ENCODE data around the gene DNAH10.
"Not testable (repeated sequence)": the region's sequence is repeated elsewhere in the genome, so short reads cannot be mapped to it uniquely, and the experiment has no call there.

The DNAH10 gene

DNA sequence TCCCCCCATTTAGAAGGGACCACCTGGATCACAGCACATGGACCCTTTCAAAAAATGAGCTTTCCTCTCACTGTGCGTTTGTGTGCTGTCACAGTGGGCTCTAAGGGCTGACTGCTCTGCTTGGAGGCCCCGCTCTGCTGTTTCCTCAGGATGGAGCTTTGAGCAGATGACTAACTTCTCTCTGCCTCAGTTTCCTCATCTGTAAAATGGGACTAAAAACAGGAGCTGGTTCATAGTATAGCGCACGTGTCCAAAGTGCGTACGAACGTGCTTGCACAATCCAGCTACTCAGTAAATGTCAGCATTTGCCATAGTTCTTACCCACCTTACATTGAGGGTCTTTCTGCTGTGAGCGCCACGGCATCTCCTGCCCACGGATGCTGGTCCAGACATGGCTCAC lies 12.7 kb upstream of the DNAH10 start:
- DNase-seq: no peak

DNA sequence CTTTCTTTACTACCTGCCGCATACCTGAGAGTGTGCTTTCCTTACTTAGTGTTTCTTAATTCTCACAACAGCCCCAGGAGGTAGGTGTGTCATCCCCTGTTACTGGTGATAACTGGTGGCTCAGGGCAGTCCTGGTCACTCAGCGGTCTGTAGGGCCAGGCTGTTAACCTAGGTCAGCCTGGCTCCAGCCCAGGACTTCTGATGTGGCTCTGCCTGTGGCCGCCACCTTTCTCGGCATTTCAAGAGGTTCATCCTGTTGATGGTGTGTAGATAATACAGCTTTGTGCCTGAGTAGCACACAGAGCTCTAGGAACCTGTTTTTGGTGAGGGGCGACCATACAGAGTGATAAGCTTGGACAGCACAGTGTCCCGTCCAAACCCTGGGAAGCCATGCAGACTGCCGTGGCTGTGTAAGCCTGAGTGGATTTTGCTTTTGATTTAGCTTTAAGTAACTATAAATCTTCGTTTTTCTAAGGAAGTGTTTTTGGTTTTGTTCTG lies 11.9 kb upstream of the DNAH10 start:
- DNase-seq: no peak

DNA sequence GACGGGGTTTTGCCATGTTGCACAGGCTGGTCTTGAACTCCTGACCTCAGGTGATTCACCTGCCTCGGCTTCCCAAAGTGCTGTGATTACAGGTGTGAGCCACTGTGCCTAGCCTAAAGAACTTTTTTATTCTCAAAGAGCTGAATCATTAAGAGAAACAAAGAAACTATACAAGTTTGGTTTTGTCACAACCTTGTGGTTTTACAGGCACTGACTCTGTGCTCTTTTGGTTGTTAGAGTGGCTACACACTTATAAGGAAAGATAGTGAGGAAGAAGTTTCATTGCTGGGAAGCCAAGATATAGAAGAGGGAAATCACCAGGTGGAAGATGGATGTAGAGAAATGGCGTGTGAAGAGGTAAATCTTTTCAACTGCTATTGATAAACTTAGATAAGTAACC lies 10.1 kb upstream of the DNAH10 start:
- no peak for DNase-seq

DNA sequence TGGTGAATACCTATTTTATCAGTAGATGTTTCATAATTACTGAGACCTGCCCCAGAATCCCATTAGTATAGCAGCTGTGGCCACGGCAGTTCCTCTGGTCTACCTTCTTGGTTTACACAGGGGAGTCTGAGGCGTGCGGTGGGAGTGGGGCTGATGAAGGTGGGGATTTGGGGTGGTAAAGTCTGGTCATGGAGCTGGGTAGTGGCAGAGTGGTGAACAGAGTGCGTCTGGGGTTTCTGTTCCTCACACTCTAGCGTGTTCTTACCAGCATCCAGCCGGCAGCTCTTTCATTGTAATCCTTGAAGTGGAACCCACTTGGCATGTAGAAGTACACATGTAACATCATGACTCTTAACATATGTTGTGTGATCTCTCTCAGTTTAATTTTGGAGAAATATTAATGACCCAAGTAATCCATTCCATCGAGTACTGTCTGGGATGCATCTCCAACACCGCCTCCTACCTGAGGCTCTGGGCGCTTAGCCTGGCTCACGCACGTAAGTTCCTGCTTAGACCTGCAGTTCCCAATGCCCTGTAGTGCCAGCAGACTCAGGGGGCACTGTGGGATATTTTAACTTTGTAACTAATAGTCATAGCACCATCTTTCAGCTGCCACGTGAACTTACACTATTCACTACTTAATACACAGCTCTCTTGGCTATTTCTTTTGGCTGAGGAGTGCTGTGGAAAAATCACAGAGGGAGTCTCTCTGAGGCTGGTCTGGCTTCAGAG lies 7.9 kb upstream of the DNAH10 start:
- DNase-seq: no peak

DNA sequence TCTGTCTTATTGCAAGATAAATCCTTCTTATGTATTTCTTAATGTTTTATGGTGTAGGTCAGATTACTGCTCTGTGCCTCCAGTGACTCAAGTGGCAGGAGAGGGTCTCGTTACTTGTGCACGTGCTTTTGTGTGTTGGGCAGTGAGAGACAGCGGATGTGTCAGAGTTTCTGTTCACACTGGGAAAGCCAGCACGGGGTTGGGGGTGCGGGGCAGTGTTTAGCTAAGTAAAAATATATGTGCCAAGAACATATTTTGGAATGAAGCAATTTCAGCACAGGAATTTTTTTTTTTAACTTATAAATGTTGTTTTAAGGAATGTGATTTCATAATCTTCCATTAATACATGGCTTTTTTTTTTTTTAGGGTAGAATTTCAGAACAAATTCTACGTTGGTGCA lies 4.5 kb upstream of the DNAH10 start:
- DNase-seq: no peak

DNA sequence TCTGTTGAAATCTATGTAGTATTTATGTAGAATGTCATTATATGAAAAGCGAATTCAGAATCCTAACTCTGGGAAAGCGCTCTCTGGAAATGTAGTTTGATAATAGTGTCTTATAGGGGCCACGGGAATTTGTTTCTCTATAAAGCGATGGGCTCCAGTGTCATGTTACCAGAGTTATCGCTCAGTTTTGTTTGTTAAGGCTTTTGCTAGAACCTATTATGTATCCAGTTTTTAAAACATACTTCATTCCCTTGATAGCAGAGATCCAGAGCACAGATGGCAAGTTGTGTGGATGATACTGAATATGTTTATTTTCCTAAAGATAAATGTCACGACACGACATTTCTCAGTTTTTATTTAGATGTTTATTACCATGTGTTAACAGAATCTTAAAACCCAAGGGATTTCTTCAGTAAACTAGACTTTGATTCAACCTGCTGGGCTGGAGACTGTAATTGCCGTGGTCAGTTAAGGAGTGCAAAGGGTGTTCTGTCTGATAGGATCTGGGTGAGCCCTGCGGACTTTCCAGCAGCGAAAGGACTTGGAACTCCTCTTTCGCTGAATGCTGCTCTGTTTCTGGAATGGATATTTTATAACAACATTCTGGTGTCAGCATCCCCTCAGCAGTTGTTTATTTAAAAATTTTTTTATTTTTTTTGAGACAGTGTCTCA lies 1.7 kb upstream of the DNAH10 start:
- DNase-seq: no peak

DNA sequence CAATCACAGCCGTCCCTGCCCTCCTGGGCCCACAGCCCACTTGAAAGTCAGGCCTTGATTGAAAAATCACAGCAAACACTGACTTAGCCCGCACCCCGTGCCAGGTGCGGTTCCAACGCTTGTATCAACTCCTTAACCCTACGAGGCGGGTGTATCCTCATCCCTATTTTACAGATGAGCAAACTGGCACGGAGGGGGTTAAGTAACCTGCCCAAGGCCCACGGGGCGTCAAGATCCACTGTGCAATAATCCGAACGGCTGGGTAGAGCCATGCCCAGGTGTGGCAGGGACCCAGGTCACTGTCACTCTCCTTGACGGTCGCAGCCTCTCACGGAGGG lies 583 bp downstream of the DNAH10 start:
- no peak for DNase-seq

DNA sequence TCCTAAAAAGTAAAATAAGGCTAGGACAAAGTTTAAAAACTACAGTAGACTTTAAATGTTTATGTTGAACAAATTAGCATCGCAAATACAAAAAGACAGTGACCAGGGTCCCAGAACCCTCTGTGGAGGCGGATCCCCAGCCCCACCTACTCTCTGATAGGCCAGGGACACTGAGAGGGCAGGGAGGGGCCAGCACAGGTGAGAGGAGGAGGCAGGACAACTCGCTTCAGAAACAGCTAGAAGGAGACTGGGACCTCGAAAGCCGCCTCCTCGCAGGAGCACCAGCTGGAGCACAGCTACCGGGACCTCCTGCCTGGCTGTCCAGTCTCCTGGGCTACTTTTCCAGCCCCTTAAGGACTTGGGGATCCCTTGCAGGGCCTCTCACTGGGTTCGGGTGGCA lies 992 bp downstream of the DNAH10 start:
- no peak for DNase-seq

DNA sequence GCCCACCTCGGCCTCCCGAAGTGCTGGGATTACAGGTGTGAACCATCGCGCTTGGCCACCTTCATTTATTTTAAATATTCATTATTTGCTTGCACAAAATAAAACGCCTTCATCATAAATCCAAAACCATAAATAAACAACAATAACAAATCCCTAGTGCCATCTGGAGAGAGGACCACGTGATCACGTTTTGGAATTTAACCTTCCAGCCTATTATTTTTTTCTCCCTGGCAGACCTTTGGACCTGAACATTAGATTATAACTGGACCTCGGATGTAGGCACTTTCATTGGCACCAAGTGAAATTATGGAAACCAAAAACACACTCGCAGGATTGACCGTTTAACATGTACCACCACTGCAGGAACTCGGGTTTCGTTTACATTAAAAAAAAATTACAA lies 2.0 kb downstream of the DNAH10 start:
- DNase-seq: no peak

DNA sequence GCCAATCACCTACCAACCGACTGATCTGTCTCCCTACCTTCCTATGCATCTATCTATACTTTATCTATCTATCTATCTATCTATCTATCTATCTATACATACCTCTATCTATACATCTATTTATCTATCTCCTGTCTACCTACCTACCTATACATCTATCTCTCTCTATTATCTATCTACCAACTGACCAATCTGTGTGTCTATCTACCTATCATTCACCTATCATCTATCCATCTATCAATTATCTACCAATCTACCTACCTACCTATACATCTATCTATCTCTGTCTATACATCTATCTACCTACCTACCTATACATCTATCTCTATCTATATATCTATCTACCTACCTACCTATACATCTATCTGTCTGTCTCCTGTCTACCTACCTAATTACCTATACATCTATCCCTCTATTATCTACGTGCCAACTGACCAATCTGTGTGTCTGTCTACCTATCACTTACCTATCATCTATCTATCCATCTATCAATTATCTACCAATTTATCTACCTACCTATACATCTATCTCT lies 3.5 kb downstream of the DNAH10 start:
- no peak for DNase-seq

DNA sequence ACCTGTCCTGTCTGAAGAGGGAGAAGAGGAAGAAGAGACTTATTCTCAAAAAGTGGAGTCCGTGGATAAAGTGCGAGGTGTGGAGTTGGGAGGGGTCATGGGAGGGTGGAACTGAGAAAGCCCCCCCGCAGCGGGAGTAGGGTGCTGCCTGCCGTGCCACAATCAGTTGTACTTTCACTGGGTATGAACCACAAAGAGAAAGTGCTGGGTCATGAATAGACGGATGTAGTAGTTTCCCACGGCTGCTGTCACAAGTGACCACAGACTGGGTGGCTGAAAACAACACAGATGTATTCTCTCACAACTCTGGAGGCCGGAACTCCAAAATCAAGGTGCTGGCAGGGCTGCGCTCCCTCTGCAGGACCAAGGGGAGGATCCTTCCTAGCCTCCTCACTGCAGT lies 5.5 kb downstream of the DNAH10 start:
- peak in 1 of 2 donors; percentile 18 for DNase-seq

DNA sequence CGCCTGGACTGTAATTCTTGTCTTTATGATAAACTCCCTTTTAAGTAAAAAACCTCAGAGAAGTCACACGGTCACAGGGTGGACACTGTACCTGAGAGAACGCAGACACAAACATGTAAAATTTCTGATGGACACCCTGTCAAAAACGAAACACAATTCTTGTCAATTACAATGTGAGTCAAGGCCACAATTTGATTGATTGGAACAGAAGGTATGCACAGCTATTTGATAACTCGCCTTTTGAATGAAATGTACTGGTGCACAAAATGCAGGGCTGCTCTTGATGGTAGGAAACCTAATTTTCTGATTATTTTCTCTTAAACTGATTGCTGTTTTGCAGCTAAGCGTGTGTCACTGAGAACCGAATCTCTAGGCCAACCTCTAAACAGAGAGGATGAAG lies 9.2 kb downstream of the DNAH10 start:
- DNase-seq: no peak

DNA sequence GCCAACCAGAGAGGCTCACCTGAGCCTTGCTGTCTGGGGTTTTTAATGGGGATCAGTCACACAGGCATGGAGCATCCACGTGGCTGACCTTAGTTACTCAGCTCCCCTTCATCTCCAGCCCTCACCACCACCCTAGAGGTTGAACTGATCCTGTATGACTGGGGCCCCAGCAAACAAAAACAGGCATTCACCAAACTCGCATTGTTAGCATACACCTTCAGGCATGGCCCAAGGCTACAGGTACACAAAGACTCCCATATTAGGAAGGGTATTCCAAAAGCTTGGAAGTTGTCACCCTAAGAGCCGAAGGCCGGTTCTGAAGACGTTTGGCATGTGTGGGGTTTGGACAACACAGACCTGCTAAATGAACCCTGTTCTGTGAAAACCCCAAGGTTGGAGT lies 10.0 kb downstream of the DNAH10 start:
- no peak for DNase-seq

DNA sequence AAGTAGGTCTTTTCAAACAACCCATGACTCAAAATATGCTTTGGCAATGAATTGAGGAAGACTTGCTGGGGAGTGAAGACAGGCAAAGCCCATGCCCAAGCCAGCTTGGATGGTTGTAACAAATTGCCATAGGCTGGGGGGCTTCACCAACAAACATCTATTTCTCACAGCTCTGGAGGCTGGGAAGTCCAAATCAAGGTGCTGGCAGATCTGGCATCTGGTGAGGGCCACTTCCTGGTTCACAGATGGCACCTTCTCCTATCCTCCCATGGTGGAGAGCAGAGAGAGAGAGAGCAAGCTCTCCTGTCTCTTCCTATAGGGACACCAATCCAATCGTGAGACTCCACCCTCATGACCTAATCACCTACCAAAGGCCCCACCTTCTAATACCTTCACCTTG lies 11.3 kb downstream of the DNAH10 start:
- no peak for DNase-seq

DNA sequence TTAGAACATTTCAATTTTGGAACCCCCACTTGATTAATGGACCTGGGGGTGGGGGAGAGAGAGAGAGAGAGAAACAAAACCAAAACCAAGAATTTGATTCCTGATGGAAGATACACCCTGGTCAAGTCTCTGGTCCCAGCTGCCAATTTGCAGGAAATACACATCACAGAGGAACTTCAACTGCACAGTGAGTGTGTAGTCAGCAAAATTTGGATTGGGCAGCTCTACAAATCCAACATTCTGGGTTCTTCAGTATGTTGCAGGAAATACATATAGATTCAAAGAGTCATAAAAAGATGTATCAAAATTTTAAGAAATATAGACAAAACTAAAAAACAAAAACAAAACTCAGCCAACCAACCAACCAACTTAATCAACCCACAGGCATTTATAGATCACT lies 17.4 kb downstream of the DNAH10 start:
- no peak for DNase-seq

DNA sequence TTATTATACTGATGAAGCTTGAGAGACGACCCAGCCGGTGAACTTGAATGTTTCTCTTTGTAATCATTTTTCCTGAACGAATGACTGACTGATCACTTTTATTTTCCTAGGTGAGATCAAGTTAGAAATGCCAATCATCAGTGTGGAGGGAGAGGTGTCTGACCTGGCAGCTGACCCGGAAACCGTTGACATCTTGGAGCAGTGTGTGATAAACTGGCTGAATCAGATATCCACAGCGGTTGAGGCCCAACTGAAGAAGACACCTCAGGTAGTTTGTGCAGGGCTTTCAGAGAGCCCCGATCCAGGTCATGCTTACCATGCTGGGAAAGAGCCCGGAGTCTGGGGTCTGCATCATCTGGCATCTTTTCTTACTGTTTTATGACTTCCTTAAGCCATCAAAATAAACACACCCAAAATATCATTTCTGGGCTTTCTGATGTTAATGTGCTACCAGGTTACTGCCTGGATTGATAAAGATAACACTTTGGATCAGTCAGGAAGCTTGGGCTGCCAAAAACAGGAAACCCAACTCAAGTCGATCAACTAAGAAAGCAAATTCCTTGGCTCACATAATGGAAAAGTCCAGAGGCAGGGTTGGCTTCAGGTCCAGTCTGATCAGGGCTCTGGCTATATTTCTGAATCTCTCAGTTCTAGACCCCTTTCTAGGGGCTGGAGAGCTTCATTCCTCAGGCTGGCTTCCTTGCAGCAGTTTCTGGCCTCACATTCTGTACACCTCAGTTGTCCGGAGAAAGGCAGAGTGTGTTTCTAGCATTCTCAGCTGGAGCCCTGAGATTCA lies 21.1 kb downstream of the DNAH10 start:
- DNase-seq: no peak

DNA sequence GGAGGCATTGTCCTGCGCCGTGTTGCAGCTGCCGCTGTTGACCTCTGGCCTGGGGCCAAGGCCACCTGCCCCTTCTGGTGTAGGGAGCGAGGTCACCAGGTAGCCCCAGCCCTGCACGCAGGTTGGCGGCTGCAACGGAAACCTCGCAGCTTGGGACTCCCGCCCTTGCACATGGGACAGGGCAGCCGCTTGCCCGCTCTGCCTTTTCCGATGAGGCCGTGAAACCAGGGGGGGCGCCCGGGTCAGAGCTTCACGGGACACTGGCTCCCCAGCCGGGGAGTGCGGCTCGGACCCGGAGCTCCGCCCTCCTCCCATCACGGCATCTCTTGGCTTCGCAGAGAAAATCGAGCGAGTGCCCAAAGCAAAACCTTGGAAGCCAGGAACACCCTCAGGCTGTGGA lies 25.4 kb downstream of the DNAH10 start:
- DNase-seq: no peak

DNA sequence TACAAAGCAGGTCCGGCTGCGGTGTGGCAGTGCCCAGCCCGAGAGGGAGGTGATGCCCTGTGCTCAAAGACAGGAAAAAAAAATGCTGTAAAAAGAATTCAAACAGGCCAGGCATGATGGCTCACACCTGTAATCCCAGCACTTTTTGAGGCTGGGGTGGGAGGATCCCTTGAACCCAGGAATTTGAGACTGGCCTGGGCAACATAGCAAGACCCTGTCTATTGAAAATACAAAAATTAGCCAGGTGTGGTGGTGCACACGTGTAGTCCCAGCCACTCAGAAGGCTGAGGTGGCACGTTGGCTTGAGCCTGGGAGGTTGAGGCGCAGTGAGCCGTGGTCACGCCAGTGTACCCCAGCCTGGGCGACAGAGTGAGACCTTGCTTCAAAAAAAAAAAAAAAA lies 26.4 kb downstream of the DNAH10 start:
- no peak for DNase-seq

DNA sequence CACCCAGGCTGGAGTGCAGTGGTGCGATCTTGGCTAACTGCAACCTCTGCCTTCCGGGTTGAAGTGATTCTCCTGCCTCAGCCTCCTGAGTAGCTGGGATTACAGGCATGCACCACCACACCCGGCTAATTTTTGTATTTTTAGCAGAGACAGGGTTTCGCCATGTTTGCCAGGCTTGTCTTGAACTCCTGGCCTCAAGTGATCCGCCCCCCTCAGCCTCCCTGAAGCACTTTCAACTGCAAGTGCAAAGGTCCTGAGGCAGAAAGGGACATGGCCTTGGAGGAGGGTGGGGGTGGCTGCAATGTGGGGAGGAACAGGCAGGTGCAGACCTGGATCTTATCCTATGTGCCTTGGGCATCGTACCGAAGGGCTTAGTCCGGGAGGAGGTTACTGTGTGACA lies 27.3 kb downstream of the DNAH10 start:
- not testable (repeated sequence) for DNase-seq

DNA sequence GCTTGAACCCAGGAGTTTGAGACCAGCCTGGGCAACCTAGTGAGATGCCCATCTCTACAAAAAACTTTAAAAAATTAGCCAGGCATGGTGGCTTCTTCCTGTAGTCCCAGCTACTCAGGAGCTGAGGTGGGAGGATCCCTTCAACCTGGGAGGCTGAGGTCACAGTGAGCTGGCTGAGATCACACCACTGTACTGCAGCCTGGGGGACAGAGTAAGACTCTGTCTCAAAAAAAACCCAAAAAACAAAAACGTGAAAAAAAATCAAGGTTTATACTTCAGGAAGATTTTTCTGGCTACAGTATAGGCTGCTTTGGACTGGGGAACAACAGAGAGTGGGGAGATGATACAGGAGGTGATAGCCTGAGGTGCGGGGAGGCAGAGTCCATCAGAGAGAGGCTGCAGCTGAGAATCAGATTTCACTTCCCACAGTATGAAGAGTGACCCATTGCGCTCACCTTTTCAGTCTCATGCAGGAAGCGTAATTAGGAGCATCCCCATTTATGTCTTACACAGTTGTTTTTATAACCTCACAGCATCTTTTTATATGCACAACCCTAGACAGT lies 28.9 kb downstream of the DNAH10 start:
- no peak for DNase-seq

DNA sequence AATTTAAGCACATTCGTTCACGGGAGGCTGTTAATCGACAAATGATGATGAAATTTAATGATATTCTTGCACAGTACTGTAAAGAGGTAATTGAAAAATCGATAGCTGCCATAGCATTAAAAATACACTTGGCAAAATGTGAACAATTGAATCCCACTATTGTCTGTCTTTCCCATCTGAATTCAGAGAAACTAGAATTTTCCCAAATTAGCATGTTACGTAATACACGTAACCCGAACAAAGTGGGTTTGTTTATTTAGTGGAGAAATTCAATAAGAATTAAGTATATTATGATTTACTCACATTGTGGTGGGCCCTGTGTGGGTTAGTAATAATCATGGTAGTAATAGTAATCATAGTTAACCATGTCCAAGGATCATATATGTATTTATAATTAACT lies 31.9 kb downstream of the DNAH10 start:
- no peak for DNase-seq

DNA sequence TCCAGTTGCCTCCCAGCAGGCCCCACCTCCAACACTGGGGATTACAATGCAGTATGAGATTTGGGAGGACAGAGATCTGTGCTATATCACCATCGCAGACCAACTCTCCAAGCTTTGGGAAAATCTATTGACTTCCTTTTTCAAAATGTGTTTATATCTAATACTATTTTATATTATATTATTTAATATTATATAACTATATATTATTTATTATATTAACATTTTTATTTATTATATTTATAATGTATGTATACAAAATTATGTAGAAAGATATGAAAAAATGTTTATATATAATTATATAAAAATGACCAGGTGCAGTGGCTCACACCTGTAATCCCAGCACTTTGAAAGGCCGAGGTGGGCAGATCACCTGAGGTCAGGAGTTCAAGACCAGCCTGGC lies 36.4 kb downstream of the DNAH10 start:
- no peak for DNase-seq

DNA sequence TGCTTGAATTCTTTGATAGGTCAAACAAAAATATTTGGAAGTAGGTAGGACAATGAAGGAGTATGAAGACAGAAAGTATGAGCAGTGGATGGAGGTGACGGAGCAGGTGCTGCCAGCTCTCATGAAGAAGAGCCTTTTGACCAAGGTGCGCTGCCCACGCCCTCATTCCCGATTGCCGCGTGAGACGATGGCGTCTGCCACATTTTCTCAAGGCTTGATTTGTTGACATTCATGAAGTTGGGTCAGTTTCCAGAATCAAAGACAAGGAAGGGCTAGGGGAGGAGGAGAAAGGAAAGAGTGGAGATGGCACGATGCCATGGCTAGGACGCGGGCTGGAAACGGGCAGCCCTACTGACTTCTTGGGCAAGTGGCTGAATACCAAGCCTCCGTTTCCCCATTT lies 37.1 kb downstream of the DNAH10 start:
- DNase-seq: no peak

All from stimulated activated CD4-positive, alpha-beta T cell treated with anti-CD3 and anti-CD28 coated beads, Interleukin-2, amount 100 ng/mL, for 24 hours (primary cell).